ENCODE measurements around the gene GGPS1.
A peak's percentile ranks its signal among the peaks of the same experiment; 100 is the strongest.
"Not testable (repeated sequence)": the region's sequence is repeated elsewhere in the genome, so short reads cannot be mapped to it uniquely, and the experiment has no call there.

GGPS1 gene

DNA sequence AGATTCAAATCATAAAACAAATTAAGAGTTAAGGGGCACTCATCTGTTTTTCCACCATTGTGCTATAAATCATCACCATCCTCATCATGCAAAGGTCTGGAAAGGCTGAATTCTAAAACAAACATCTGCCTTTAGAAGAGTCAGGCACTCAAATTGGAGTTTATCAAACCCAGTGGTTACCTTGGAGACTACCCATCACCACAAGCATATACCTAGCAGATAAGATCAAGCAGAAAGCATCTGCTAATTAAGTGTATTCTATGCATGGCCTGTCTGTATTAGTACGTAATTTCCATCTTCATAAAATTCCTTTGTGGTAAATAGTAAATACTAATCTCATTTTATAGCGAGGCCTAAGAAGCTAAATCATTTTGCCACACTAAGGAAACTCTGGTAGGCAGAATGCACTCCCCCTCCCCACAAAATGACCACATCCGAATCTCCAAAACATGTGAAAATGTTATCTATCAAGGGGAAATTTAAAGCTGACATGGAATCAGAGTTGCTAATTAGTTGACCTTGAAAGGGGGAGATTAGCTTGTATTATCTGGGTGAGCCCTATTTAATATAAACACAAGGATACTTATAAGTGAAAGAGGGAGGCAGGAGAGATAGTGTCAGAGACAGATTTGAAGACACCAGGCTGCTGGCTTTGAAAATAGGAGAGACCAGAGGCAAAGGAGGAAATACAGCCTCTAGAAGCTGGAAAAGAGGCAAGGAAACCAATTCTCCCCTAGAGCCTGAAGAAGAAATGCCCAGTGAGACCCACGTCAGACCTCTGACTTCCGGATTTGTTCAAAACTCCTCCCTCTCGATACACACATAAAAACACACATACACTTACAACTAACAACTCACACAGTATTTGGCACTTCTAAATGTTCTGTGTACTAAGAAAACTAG lies 23.6 kb upstream of the GGPS1 start:
- DNase-seq (ENCODE audit: low read depth in 2 of 2, low spot score in 1 of 2): no peak

DNA sequence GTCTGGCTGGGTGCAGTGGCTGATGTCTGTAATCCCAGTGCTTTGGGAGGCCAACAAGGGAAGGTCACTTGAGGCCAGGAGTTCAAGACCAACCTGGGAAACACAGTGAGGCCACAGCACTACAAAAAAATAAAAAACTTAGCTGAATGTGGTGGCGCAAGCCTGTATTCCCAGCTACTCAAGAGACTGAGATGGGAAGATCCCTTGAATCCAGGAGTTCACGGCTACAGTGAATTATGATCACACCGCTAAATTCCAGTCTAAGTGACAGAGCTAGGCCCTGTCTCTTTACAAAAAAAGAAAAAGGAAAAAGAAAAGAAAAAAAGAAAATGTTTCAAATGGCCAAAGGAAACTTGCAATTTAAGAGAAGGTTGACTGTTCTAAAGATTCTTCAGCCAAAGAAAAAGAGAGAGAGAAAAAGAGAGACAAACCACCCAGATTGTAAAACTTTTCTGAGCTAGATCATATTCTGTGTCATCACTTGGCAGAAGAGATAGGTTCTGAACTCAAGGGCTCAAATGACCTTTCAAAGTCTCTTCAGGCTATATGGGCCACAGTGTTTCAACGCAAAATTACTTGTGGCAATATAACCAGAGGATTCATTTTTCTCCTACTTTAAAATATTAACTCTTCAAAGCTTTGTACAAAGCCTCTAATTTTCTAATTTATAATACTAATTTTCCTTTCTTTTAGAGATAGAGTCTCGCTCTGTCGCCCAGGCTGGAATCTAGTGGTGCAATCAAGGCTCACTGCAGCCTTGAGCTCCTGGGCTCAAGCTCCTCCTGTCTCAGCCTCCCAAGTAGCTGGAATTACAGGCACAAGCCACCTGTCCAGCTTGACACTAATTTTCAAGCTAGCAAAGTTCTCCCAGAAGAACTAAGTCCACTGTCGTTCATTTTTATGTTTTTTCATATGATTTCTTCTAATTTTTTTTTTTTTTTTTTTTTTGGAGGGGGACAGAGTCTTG lies 20.9 kb upstream of the GGPS1 start:
- no peak for DNase-seq (ENCODE audit: low read depth in 2 of 2, low spot score in 1 of 2)

DNA sequence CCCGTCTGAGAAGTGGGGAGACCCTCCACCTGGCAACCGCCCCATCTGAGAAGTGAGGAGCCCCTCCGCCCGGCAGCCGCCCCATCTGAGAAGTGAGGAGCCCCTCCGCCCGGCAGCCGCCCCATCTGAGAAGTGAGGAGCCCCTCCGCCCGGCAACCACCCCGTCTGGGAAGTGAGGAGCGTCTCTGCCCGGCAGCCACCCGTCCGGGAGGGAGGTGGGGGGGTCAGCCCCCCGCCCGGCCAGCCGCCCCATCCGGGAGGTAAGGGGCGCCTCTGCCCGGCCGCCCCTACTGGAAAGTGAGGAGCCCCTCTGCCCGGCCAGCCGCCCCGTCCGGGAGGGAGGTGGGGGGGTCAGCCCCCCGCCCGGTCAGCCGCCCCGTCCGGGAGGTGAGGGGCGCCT lies 19.2 kb upstream of the GGPS1 start:
- DNase-seq (ENCODE audit: low read depth in 2 of 2, low spot score in 1 of 2): not testable (repeated sequence)

DNA sequence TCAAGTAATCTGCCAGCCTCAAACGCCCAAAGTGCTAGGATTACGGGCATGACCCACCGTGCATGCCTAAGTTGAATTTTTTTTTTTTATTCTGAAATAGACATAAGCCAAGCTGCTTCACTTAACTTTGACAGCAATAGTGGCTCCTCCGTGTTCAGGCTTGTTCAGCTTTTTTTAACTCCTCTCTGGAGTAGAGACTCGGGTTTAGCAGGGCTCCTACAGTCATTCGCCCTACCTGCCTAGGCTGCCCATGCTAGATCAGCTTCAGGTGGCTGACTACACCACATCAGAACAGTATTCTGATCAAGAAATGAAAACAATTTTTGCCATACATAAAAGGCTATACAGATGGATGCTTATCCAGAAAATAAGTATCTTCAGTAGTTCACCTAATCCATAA lies 15.1 kb upstream of the GGPS1 start:
- DNase-seq (ENCODE audit: low read depth in 2 of 2, low spot score in 1 of 2): no peak

DNA sequence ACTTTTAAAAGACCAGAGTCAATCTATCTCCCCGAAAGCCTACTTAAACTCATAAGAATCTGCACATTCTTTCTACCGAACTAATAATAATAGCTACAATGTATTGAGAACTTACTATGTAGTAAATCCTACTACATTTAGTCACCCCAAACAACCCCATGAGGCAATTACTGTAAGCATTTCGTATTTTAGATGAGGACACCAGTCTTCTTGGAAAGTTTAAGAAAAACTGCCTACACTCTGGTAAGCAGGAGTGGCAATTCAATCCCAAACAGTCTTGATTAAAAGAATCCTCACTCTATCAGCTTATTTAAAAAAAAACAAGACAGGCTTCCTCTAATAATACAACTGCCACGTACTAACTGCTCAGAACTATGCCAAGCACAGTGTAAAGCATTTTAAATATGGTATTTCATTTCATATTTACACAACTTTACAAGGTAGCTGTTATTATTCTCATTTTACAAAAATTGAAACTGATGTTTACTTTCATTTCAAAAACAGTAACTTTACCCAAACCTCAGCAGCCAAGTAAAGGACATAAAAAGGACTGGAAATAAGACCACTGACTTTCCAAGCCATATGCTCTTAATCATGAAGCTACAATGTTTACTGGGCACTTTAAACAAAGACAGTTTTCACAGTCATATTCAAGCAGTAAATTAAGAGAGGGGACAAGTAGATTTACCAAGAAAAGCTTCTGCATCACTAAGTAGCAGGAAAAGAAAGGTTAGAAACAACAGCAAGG lies 14.3 kb upstream of the GGPS1 start:
- DNase-seq (ENCODE audit: low read depth in 2 of 2, low spot score in 1 of 2): no peak

DNA sequence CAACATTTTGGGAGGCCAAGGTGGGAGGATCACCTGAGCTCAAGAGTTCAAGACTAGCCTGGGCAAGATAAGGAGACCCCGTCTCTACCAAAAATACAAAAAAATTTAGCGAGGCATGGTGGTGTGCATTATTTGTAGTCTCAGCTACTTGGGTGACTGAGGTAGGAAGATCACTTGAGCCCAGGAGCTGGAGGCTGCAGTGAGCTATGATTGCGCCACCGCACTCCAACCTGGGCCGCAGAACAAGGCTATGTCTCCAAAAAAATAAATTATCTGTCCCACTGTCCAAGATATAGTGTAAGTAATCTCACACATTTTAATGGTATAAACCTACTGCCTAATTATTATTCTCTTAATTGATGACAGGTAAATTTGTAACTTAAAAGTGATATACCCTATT lies 13.2 kb upstream of the GGPS1 start:
- no peak for DNase-seq (ENCODE audit: low read depth in 2 of 2, low spot score in 1 of 2)

DNA sequence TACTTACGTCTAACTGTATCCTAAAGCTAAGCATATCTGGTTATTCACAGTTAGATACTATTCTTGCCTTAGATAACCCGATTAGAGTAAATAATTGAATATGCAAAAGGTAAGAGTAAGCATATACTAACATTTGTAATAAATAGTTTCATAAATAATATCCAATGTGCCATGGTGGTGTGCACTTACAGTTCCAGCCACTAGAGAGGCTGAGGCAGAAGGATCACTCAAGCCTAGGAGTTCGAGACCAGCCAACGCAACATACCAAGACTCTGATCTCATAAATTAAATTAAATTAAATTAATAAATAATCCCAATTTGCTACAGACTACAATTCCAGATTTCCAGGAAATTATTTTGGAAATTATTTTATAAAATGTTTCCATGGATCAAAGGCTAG lies 12.6 kb upstream of the GGPS1 start:
- DNase-seq (ENCODE audit: low read depth in 2 of 2, low spot score in 1 of 2): no peak

DNA sequence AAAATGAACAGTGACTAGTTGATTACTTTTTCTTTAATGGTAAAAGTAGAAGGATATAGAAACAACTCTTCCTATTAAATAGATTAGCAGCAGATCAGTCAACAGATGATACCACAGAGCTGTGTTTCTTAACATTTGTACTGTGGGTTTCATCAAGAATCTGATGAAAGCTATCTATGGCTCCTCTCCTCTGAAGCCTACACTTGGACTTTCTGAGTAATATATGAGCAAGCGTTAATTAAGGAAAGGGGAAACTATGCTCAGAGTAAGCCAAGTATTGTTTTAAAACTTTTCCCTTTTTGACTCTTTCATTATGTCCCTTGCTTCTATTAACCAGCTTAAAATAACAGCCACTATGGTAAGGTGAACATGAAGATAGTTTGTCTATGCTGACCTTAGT lies 11.2 kb upstream of the GGPS1 start:
- no peak for DNase-seq (ENCODE audit: low read depth in 2 of 2, low spot score in 1 of 2)

DNA sequence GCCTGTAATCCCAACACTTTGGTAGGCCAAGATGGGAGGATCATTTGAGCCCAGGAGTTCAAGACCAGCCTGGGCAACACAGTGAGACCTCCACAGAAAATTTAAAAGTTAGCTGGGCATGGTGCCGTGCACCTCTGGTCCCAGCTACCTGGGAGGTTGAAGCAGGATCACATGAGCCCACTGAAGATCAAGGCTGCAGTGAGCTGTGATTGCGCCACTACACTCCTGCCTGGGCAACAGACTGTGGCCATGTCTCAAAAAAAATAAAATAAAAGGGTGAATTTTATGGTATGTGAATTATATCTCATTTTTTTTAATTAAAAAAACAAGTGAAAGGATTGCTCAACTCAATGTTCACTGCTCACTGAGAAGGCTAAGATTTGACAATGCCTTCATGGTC lies 9.1 kb upstream of the GGPS1 start:
- DNase-seq (ENCODE audit: low read depth in 2 of 2, low spot score in 1 of 2): no peak

DNA sequence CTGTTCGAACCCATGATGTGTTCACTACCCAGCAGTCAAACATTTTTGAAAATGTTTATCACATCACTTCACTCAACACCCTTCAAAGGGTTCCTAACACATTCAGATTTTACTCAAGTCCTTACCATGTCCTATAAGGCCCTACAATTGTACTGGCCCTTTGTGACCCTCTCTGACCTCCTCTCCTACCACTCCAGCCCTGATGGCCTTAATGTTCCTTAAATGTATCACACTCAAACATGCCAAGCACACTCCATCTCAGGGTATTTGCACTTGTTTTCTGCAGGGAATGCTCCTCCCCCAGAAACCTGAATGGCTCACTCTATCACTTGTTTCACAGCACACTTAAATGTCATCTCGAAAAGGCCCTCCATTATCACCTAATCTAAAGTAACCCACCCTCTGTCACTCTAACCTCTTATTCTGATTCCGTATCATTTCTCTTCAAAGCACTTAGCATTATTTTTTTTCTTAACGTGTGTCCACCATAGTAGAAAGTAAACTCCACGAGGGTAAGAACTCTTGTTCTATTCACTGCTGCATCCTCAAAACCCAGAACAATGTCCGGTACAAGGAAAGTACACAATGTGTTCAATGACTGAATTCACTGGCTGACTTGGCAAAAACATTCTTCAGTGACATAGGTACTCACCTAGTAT lies 7.7 kb upstream of the GGPS1 start:
- DNase-seq (ENCODE audit: low read depth in 2 of 2, low spot score in 1 of 2): no peak

DNA sequence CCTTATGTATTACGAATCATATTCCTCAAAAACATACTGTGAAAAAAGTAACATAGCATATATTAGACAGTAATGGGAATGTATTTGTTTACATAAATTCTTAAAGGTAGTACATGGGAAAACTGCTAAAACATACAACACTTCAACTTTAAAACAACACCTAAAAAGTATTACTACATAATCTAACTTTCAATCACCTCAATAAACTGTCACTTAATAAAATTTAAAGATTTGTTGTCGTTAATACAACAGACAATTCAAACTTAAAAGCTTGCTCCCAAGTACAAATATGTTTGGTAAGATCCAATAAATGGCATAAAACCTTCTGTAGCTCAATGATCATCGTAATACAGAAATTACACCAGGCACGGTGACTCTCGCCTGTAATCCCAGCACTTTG lies 4.1 kb upstream of the GGPS1 start:
- DNase-seq (ENCODE audit: low read depth in 2 of 2, low spot score in 1 of 2): no peak

DNA sequence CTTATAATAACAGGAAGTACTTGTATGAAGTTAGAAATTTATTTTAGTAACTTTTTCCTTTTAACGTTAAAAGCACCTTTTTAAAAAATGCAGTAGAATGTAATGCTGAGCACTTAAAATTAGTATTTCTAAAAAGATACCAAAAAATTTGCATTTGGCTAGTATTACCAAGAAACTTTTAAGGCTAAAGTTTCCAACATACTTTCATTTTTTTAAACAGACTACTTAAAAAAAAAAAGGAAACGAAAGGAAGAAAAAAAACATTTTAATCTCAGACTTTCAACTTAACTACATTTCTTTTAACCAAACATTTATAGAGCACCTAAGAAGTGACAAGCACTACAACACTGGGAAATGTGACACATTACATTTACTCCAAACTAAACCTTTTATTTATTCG lies 3.2 kb upstream of the GGPS1 start:
- DNase-seq (ENCODE audit: low read depth in 2 of 2, low spot score in 1 of 2): no peak

DNA sequence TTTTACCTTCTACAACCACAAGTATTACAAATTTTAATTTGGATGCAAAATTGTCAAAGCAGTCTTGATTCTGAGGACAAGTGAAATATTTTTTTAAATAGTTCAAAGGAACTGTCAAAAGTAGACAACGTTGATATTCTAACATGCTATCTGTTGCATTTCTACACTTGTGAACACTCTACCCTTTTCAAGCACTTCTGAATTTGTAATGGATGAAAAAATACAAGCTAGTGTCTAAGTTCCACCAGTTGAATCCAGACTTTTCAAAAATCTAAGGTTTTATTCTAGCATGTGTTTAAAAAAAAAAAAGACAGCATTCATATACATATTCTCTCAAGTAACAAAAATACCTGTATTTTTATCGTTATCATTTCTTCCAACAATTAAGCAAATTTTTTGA lies 2.5 kb upstream of the GGPS1 start:
- DNase-seq (ENCODE audit: low read depth in 2 of 2, low spot score in 1 of 2): no peak

DNA sequence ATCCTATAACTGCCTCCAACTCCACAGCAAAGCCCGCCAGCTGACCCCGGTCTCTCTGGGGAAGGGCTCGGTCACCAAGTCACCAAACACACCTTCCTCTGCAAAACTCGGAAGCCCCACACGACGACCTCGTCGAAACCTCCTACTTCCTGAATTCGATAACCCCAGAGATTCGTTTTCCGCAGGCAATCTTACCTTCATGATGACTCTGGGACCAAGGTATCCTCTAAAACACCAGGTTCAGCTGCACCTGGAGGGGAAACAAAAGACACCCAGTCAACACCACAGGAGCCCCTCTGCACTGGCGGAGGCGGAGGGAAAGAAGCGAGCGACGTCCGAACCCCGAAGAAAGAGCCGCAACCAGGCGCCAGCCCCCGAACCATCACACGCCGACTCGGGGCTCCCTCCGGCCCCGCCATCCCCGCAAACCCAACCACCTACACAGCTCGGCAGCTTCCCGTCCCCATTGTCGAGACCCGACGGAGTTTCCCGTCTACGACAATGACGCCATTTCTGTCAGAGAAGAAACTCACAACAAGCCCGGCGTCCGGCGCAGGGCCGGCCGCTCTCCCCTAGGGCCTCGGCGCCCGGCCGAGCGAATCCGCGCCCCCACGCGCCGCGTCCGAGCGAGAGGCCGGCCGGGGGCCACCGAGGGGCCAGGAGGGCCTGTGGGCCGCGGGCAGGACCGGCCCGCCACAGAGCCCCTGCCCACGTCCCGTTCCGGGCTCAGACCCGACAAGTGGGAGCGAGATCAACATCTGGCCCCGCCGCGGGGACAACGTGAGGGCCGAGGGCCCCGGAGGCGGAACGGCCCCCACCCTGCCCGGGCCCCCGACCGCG lies 1.4 kb upstream of the GGPS1 start:
- DNase-seq (ENCODE audit: low read depth in 2 of 2, low spot score in 1 of 2): peak; percentile 31 to 37

DNA sequence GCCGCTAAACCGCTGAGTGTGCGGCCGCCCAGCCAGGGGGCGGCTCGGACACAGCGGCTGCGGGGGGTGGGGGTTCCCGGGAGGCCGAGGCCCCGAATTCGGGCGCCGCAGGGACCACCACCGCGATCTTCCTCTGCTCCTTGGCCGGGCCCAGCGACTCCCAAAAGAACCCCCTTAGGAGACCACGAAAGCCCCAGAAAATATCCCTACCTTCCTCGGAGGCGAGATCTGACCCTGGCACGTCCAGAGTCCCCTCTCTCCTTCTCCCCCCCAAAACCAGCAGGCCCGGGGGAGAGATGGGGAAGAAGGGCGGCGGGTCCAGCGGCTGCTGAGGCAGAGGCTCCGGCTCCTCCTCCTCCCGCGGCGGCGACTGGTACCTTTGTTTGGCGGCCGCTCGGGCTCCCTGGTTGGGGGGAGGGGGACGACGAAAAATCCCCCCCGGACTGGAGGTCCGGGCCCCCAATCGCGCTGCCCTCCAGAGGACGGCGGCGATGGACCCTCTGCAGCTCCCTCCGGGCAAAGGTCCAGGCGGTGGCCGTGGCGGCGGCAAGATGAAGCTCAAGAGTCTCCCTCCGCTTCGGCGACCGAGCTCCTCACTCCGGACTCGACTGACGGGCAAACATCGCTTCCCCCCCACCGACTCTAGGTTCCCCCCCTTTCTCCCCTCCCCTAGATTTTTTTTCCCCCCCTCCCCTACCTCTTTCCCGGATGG lies 655 bp upstream of the GGPS1 start, which contains the start of gene ARID4B:
Gene ARID4B, minus strand, starts transcription at position 621 of the 712 bp plus-strand sequence. CDS start 1,260 bp downstream, outside the sequence.
- no peak for DNase-seq (ENCODE audit: low read depth in 2 of 2, low spot score in 1 of 2)

DNA sequence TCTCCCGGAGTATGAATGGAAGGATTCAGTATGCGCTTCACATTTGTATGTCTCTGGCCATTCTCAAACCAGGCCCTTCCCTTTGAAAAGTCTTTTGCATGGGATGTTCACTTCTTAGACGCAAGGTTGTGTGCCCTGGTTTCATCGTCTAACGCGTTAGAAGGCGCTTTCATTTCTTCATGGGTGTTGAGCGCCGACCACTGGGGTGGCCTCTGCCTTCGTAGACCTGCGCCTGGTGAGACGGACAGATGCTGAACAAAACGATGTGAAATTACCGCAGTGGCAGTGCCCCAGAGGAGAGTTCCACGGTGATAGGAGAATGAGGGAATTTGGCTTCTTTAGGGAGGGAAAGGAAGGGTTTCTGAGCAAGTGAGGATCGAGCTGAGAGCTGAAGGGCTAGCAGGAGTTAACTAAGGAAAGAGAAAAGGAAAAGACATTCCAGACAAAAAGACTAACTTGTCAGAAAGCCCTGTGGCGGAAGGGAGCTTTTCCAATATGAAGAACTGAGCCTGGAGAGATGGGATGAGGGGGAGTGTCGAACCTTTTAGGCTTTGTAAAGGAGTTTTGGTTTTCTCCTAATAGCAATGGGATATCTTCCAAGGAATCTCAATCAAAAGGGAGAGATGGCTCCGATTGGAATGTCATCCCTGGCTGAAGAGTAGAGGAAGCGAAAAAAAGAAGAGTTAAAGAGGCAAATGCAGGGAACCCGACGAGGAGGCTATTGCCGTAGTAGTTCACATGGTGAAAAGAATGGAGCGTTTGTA lies 951 bp downstream of the GGPS1 start:
- DNase-seq (ENCODE audit: low read depth in 2 of 2, low spot score in 1 of 2): peak; percentile 18 to 24

DNA sequence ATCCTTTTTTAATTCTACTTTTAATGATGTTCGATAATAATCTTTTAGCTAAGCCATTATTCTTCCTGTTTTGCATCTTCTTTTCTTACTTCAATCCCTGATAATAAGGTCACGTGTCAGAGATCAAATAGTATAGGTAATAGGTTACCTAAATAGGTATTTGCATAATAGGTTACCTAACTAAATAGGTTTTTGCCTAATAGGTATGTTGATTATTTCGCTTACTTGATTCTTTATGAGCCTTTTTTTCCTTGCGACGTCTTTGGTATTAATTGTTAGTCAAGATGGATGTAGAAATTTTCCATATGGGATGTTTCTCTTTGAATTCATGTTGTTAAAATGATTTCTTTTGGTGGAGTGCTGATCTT lies 2.5 kb downstream of the GGPS1 start:
- DNase-seq (ENCODE audit: low read depth in 2 of 2, low spot score in 1 of 2): no peak

DNA sequence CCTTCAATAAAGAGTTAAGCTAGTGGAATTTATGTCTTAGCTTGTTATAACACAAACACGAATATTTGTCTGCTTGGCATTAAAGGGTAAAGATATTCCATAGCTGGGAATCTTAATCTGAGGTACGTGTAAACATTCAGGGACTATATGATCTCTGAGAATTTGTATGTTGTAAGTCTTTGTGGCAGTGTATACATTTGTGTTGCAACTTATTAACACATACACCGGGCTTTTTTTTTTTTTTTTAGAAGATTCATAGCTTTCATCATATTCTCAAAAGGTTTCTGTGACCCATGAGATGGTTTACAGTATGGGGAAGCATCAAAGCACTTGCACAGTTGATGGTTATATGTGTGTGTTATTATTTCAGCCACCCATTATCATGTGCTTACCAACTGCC lies 3.0 kb downstream of the GGPS1 start:
- DNase-seq (ENCODE audit: low read depth in 2 of 2, low spot score in 1 of 2): no peak
